NCI-H2196 treated with DMSO at 0.1 percent for 48 hours (cell line): Measurements from ENCODE around the gene TICRR.
A peak's percentile ranks its signal among the peaks of the same experiment; 100 is the strongest.
"Not testable (repeated sequence)": the region's sequence is repeated elsewhere in the genome, so short reads cannot be mapped to it uniquely, and the experiment has no call there.

Experiments used
- DNase-seq: peaks from one replicate; lab custom pipeline; 2025; ENCODE audit not compliant: unreplicated experiment; lab: John Stamatoyannopoulos, UW

The TICRR gene, protein sequence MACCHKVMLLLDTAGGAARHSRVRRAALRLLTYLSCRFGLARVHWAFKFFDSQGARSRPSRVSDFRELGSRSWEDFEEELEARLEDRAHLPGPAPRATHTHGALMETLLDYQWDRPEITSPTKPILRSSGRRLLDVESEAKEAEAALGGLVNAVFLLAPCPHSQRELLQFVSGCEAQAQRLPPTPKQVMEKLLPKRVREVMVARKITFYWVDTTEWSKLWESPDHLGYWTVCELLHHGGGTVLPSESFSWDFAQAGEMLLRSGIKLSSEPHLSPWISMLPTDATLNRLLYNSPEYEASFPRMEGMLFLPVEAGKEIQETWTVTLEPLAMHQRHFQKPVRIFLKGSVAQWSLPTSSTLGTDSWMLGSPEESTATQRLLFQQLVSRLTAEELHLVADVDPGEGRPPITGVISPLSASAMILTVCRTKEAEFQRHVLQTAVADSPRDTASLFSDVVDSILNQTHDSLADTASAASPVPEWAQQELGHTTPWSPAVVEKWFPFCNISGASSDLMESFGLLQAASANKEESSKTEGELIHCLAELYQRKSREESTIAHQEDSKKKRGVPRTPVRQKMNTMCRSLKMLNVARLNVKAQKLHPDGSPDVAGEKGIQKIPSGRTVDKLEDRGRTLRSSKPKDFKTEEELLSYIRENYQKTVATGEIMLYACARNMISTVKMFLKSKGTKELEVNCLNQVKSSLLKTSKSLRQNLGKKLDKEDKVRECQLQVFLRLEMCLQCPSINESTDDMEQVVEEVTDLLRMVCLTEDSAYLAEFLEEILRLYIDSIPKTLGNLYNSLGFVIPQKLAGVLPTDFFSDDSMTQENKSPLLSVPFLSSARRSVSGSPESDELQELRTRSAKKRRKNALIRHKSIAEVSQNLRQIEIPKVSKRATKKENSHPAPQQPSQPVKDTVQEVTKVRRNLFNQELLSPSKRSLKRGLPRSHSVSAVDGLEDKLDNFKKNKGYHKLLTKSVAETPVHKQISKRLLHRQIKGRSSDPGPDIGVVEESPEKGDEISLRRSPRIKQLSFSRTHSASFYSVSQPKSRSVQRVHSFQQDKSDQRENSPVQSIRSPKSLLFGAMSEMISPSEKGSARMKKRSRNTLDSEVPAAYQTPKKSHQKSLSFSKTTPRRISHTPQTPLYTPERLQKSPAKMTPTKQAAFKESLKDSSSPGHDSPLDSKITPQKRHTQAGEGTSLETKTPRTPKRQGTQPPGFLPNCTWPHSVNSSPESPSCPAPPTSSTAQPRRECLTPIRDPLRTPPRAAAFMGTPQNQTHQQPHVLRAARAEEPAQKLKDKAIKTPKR (N-terminal part only)

GRCh38 chr15:89575146-89575655 lies at the start of gene TICRR:
Gene TICRR, plus strand, starts transcription at chr15:89575469. Its CDS starts 118 bp downstream, at chr15:89575587.
- DNase-seq: peak; percentile 96

- no peak for DNase-seq
Observed at GRCh38 chr15:89526181-89526580, 49.1 kb upstream of the TICRR start.

- DNase-seq: no peak
Observed at GRCh38 chr15:89526601-89527441, 48.4 kb upstream of the TICRR start.

DNA sequence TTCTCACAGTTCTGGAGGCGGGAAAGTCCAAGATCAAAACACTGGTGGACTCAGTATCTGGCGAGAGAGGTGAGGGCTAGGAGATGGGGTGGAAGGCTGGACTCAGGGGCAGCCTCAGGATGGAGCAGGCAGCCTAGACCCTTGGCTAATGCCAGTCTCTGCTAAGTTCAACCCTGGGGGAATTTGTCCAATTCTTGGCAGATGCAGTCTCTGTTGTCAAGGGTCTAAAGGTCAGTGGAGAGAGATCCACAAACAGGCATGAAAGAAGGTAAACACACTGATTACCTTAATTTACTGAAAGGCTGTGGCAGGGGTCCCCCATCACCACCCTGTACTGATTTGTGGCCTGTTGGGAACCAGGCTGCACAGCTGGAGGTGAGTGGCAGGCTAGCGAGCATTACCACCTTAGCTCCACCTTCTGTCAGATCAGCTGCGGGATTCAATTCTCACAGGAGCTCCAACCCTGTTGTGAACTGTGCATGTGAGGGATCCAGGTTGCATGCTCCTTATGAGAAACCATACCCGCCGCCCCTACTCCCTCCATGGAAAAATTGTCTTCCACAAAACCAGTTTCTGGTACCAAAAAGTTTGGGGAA lies 46.4 kb upstream of the TICRR start:
- DNase-seq: no peak

DNA sequence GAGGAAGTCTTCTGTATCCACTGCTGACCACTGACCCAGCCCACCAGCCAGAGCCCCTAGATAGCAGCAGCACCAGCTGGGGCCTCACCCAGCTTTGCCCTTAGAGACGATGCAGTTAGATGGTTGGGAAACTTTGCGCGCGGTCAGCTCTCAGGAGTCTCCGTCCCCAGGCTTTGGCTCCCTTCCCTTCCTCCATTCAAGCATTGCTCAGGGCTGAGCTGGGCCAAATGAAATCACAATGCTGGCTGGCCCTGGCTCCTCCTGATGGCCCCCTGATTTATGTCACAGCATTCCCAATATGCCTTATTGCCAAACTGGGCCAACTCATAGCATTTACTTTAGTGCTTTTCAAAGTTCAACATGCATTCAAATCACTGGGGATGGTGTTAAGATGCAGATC lies 44.3 kb upstream of the TICRR start:
- DNase-seq: no peak

DNA sequence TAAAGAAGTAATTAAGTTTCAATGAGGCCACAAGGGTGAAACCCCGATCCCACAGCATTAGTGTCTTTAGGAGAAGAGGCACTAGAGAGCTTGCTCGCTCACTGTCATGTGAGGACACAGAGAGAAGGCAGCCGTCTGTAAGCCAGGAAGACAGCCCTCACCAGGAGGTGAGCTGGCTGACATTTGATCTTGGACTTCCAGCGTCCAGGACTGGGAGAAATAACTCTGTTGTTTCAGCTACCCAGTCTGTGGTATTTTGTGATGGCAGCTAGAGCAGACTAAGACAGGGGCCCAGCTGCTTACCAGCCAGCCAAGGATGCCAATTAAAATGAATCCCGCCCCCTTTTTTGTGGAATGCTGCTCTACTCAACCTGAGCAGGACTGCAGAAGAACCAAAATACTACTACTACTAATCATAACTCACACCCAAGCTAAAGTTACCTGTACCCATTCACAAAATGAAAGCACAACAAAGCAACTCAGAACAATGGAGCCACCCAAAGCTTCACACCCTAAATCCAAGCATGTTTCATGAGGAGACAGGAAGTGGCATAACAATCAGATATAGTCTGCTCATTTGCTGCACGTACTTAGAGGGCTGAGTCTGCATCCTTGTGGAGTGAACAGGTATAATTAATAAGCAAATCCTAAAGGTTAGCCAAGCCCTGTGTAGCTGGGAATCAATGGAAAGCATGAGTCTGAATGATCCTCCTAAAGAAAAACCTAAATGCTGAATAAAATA lies 43.3 kb upstream of the TICRR start:
- DNase-seq: no peak

DNA sequence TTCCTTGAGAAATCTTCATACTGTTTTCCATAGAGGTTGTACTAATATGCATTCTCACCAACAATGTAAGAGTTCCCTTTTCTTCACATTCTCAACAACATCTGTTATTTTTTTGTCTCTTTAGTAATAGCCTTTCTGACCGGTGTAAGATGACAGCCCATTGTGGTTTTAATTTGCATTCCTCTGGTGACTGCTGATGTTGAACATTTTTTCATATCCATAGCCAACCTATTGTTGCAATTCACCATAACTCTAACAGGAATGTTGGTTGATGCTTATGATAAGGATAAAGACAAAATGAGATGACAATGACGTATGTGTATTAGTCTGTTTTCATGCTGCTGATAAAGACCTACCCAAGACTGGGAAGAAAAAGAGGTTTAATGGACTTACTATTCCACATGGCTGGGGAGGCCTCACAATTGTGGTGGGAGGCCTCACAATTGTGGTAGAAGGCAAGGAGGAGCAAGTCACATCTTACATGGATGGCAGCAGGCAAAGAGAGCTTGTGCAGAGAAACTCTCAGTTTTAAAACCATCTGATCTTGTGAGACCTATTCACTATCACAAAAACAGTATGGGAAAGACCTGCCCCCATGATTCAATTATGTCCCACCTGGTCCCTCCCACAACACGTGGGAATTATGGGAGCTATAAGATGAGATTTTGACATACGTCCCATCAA lies 41.3 kb upstream of the TICRR start:
- no peak for DNase-seq

GRCh38 chr15:89539027-89539426 lies 36.2 kb upstream of the TICRR start:
- no peak for DNase-seq

DNA sequence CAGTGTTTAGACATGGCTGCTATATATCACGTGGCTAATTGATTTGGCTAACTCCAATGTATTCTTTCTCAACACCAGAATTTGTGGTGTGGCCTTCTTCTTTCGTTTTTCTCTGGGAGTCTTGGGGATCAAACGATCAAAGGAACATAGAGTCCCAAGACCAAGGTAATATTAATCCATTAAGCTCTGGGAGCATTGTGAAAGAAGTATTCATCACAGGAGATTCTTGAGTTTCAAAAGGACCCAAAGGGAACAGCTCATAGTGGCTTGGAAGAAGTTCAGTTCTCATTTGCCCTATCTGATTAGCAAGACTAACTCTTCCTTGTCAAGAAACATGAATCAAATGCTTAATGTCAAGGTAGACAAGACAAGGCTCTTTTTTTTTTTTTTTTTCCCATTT lies 32.9 kb upstream of the TICRR start:
- DNase-seq: no peak

- DNase-seq: no peak
Observed at GRCh38 chr15:89543389-89543788, 31.9 kb upstream of the TICRR start.

- DNase-seq: not testable (repeated sequence)
Observed at GRCh38 chr15:89549138-89549537, 26.1 kb upstream of the TICRR start.

GRCh38 chr15:89550427-89550826 lies 24.8 kb upstream of the TICRR start:
- DNase-seq: no peak

GRCh38 chr15:89551550-89551949 lies 23.7 kb upstream of the TICRR start:
- DNase-seq: no peak

DNA sequence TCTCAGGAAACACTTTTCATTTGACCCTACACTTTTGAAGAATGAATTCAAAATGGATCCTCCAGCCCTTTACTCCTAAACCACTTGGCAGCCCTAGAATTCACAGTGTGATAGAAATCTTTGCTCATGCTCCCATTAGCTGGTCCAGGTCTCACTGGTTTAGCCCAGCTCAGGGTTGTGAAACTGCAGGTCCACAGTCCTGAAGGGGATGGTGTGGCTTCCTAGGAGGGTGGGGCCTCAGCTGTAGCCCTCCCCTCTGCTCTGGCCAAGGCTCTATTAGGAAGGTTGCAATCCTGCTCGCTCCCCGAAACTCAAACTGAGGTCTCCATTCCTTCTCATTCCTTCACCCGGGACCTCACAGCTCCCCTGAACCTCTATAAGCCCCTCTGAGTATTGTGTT lies 21.6 kb upstream of the TICRR start:
- DNase-seq: no peak

DNA sequence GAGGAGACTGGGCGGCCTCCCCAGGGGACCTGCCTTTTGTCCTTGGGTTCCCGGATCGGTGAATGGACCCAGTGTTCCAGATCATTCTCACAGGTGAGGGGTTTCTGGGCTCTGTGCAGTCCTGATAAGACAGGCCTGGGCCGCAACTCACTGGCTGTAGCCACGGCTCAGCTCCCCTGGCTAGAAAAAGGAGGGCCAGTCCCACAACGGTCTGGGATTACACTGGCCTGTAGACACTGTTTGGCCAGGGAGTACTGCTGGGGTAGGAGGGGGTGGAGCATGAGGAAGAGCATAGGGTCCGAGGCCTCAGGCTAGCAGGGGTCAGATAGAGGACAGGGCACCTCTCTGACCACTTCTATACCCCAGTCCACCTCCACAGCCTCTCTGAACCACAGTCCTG lies 21.0 kb upstream of the TICRR start:
- DNase-seq: no peak

- DNase-seq: no peak
Observed at GRCh38 chr15:89555768-89556167, 19.5 kb upstream of the TICRR start.

DNA sequence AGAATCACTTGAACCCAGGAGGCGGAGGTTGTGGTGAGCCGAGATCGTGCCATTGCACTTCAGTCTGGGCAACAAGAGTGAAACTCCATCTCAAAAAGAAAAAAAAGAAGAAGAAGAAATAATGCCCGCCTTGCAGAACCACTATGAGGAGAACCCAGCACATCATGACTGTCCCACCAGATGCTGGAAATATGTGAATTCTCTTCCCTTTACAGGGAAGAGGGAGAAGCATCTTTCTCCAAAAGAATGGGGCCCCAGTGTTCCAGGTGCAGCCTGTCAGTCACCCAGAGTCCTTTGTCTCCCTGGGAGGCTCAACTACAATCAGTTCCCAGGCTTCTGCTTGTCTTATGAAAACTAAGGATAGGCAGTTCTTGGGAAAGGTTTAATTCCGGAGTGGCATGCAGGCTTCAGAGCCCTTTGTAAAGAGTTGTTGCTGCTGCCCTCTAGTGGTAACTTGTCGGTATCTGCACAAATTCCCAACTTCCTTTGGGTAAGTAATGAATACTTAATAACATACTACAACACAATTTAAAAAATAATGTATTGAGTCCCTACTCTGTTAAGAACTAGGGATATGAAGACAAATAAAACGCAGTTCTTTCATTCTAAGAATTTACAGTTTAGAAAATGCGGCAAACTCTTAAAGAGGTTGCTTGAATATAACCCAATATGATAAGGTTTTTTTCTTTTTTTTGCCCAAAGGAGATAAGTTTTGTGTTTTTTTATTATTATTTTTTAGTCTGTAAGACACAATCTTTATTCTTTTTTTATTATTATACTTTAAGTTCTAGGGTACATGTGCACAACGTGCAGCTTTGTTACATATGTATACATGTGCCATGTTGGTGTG lies 18.6 kb upstream of the TICRR start:
- DNase-seq: peak; percentile 29
